HL-60 (cell line): ENCODE data around the gene FHIT.

Experiments used
- DNase-seq, 2 experiments: peaks; one replicate each; pipeline ENCODE4 v3.0.0-alpha.2; 2010 to 2020; ENCODE audit warnings: low read depth in 1 of 2, low spot score in 1 of 2
- H3K27ac ChIP-seq: fragments of 250-450 bp; sonication (Bioruptor Pico); replicated peaks from 2 replicates; pipeline ENCODE4 v1.5.1; 2020; ENCODE audit warnings: mild to moderate bottlenecking, moderate library complexity
- H3K27me3 ChIP-seq: fragments of 250-450 bp; sonication (Bioruptor Pico); 2 replicates; pipeline ENCODE4 v1.5.1; 2021; ENCODE audit warnings: mild to moderate bottlenecking, moderate library complexity; ENCODE audit not compliant: insufficient read depth, poor library complexity, severe bottlenecking
- H3K4me3 ChIP-seq: replicated peaks from 2 replicates; pipeline ENCODE4 v1.5.1; 2011; ENCODE audit warnings: mild to moderate bottlenecking, control low read depth, low read length; ENCODE audit not compliant: insufficient read depth
- GABPA ChIP-seq: IDR thresholded peaks from 2 replicates; pipeline ENCODE4 v1.6.1; 2012; ENCODE audit warnings: low read depth
- POLR2AphosphoS5 ChIP-seq: IDR thresholded peaks from 2 replicates; pipeline ENCODE4 v1.6.1; 2012; ENCODE audit warnings: low read depth
- SPI1 ChIP-seq: IDR thresholded peaks from 2 replicates; pipeline ENCODE4 v1.6.1; 2012; ENCODE audit warnings: low read depth, mild to moderate bottlenecking, borderline replicate concordance
- TF ChIP-seq, protein P1 (sequence below): IDR thresholded peaks from one replicate; pipeline ENCODE4 v1.5.1; 2011; ENCODE audit warnings: low read length, control low read depth, inconsistent platforms; ENCODE audit not compliant: insufficient read depth
- TF ChIP-seq, protein P2 (sequence below): IDR thresholded peaks from 2 replicates; pipeline ENCODE4 v1.6.1; 2012; ENCODE audit warnings: low read depth; ENCODE audit not compliant: insufficient replicate concordance

Gene FHIT

DNA sequence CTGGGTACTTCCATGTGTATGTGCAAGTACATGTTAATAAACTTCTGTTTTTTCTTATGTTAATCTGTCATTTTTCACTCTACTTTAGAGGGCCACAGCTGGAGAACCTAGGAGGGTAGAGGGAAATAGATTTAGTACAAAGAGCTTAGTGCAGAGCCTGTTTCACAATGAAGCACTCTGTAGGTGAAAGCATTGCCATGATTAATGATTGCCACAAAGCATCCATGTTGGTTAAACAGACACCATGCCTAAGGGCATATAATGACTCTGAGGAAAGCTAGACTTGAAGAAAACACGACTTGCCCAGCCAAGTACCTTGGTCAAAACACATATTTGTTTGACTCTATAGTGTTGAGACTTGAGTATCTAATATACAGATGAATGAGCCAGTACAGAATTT lies 338.4 kb downstream of the FHIT start:
- H3K27me3 ChIP-seq, result no peaks in the 10 kb centered on the region
- DNase-seq, result no peak
- no peak overlapping the region for H3K27ac ChIP-seq
- H3K4me3 ChIP-seq, result no peak overlapping the region
- TF ChIP-seq, protein P1, sequence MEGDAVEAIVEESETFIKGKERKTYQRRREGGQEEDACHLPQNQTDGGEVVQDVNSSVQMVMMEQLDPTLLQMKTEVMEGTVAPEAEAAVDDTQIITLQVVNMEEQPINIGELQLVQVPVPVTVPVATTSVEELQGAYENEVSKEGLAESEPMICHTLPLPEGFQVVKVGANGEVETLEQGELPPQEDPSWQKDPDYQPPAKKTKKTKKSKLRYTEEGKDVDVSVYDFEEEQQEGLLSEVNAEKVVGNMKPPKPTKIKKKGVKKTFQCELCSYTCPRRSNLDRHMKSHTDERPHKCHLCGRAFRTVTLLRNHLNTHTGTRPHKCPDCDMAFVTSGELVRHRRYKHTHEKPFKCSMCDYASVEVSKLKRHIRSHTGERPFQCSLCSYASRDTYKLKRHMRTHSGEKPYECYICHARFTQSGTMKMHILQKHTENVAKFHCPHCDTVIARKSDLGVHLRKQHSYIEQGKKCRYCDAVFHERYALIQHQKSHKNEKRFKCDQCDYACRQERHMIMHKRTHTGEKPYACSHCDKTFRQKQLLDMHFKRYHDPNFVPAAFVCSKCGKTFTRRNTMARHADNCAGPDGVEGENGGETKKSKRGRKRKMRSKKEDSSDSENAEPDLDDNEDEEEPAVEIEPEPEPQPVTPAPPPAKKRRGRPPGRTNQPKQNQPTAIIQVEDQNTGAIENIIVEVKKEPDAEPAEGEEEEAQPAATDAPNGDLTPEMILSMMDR, result no peak
- TF ChIP-seq POLR2AphosphoS5, result no peak
- TF ChIP-seq SPI1, result no peak
- no peak for TF ChIP-seq GABPA
- TF ChIP-seq, protein P2, sequence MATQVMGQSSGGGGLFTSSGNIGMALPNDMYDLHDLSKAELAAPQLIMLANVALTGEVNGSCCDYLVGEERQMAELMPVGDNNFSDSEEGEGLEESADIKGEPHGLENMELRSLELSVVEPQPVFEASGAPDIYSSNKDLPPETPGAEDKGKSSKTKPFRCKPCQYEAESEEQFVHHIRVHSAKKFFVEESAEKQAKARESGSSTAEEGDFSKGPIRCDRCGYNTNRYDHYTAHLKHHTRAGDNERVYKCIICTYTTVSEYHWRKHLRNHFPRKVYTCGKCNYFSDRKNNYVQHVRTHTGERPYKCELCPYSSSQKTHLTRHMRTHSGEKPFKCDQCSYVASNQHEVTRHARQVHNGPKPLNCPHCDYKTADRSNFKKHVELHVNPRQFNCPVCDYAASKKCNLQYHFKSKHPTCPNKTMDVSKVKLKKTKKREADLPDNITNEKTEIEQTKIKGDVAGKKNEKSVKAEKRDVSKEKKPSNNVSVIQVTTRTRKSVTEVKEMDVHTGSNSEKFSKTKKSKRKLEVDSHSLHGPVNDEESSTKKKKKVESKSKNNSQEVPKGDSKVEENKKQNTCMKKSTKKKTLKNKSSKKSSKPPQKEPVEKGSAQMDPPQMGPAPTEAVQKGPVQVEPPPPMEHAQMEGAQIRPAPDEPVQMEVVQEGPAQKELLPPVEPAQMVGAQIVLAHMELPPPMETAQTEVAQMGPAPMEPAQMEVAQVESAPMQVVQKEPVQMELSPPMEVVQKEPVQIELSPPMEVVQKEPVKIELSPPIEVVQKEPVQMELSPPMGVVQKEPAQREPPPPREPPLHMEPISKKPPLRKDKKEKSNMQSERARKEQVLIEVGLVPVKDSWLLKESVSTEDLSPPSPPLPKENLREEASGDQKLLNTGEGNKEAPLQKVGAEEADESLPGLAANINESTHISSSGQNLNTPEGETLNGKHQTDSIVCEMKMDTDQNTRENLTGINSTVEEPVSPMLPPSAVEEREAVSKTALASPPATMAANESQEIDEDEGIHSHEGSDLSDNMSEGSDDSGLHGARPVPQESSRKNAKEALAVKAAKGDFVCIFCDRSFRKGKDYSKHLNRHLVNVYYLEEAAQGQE, result no peak

DNA sequence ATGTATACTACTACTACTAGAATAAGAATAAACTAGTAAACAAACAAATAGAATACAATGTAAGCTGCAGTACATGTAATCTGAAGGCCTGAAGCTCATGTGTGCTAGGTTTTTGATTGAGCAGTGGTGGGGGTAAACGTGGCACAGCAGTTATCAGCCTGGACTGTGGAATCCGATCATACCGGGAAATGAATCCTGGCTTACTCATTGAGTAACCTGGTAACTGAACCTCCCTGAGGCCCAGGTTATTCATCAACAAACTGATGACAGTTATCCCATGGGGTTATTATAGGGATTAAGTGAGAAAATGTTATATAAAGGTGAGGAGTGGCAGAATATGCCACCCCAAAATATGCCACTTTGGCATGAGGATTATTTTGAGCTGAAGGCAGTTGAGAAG lies 339.1 kb downstream of the FHIT start:
- no peak for DNase-seq
- no peak overlapping the region for H3K4me3 ChIP-seq
- no peaks in the 10 kb centered on the region for H3K27me3 ChIP-seq
- TF ChIP-seq, protein P2, result no peak
- no peak for TF ChIP-seq SPI1
- no peak overlapping the region for H3K27ac ChIP-seq

DNA sequence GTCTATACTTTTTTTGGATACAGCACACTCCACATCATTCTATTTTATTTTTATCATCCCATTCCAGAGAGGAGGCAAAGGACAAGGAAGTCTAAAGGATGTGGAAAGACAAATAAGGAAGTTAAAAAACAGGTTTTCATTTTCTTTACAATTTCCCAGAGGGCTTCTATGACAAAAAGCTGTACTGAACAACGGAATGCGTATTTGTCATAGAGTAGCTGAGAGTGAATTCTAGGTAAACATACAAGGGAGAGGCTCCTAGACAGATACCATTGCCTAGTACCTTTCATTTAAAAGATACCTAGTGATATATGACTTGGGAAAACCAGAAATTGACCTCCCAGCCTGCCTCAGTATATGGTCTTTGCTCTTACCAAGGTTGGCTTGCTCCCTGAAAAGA lies 341.7 kb downstream of the FHIT start:
- TF ChIP-seq, protein P2, result no peak
- TF ChIP-seq GABPA (no peak), POLR2AphosphoS5 (no peak), SPI1 (no peak)
- TF ChIP-seq, protein P1, result no peak
- Histone ChIP-seq H3K4me3 (no peak overlapping the region), H3K27me3 (no peaks in the 10 kb centered on the region), H3K27ac (no peak overlapping the region)
- no peak for DNase-seq

DNA sequence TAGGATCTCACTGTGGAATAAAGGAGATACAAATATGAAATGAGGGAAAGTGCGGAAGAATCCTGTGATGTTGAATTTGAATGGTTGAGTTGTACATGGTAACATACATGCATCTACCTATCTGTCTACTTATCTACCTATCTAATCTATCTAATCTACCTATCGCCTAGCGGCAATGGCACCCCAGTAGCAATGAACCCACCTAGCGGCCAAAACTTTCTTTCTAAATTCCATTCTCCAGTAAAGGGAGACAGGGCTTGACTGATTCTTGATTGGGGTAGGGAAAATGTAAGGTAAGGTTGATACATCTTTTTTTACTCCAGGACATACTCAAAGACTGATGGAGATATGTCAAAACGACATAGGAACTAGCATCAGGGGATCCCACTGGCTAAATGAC lies 345.0 kb downstream of the FHIT start:
- Histone ChIP-seq H3K27ac (no peak overlapping the region), H3K27me3 (no peaks in the 10 kb centered on the region), H3K4me3 (no peak overlapping the region)
- TF ChIP-seq, protein P1, result no peak
- no peak for TF ChIP-seq SPI1
- DNase-seq, result no peak
